ENCODE data around the gene AHSA1.

The AHSA1 gene

GRCh38 chr14:77503138-77503537, 45.2 kb downstream of the AHSA1 start:
- no peak for TF ChIP-seq CTCF (IDR thresholded peaks at IDR 0.05)

GRCh38 chr14:77505031-77505430, 47.1 kb downstream of the AHSA1 start:
- no peak for TF ChIP-seq CTCF (IDR thresholded peaks at IDR 0.05)

- no peak for TF ChIP-seq CTCF (IDR thresholded peaks at IDR 0.05)
These were observed 49.9 kb downstream of the AHSA1 start for GRCh38 chr14:77507762-77508161.

- TF ChIP-seq CTCF (IDR thresholded peaks at IDR 0.05), result no peak
These were observed 50.4 kb downstream of the AHSA1 start for GRCh38 chr14:77508249-77508648.

- TF ChIP-seq CTCF (IDR thresholded peaks at IDR 0.05), result no peak
These were observed 51.0 kb downstream of the AHSA1 start for GRCh38 chr14:77508876-77509275.

- TF ChIP-seq CTCF (IDR thresholded peaks at IDR 0.05), result no peak
These were observed 51.5 kb downstream of the AHSA1 start for GRCh38 chr14:77509366-77509765.

GRCh38 chr14:77511486-77512162, 53.7 kb downstream of the AHSA1 start:
- TF ChIP-seq CTCF (IDR thresholded peaks at IDR 0.05), result no peak

GRCh38 chr14:77516126-77516525, 58.2 kb downstream of the AHSA1 start:
- no peak for TF ChIP-seq CTCF (IDR thresholded peaks at IDR 0.05)
